IPS-18c (cell line): ENCODE measurements around the gene SLC15A2.
"Not testable (repeated sequence)": the region's sequence is repeated elsewhere in the genome, so short reads cannot be mapped to it uniquely, and the experiment has no call there.

Experiments
- H3K4me3 ChIP-seq: 2 replicates; pipeline ENCODE4 v1.7.0; 2013; ENCODE audit warnings: low read depth, mild to moderate bottlenecking, low read length, moderate library complexity; ENCODE audit not compliant: insufficient read depth
- H3K9me3 ChIP-seq: one replicate; pipeline ENCODE4 v1.6.1; 2013; ENCODE audit warnings: mild to moderate bottlenecking, low read length, moderate library complexity; ENCODE audit not compliant: control insufficient read depth, insufficient read depth

The SLC15A2 gene

DNA sequence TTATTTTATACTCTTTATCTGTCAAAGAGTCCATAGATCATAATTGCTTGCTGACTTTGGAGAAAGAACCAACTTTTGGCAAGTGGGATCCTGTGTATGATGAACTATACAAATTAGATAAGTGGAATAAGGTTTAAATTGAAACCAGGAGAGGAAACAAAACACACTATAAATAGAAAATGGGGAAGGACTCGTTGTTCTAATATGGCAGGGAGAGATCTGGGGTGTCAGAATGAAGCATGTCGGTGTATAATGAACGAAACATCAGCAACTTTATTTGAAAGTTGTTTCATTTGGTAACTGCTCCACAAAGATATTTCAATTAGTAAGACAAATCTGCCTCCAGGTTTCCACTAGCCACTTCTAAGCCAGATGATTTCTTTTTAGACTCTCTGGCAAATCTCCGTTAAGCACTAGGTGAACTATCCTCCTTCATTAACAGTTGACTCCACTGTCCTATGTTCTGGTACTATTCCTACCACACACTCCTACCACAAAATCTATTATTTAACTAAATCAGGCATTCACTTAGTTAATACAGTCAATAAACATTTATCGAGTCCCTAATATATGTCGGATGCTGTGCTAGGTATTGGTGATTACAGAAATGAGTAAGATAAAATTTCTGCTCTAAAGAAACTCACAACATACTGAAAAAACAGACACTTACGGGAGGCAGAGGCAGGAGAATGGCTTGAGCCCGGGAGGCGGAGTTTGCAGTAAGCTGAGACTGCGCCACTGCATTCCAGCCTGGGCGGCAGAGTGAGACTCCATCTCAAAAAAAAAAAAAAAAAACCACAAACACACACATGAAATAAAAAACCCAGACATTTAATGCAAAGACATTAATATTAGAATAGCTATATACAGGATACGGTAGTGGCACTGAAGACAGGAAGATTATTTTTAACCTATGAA is 20.1 kb downstream of the SLC15A2 start:
- Histone ChIP-seq H3K9me3 (no peaks in the 10 kb centered on the region), H3K4me3 (no peak overlapping the region)

DNA sequence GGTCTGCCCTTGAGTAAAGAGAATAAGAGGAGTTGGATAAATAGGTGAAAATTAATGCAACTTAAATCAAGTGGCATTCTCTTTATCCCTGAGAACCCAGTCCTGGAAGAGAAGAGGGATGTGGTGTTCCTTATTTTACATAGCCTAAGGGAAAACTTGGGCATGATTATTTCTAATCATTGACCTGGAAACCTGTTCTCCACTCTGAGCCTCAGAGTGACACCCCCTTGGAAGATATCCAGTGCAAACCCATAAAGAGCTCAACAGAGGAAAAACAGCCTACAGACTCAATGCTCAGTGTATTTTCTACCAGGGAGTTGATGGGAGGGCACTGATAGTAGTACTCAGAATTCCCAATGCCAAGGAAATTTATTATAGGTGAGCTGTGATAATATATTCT is 22.0 kb downstream of the SLC15A2 start:
- no peaks in the 10 kb centered on the region for H3K9me3 ChIP-seq

GRCh38 chr3:121918779-121919483 is 24.7 kb downstream of the SLC15A2 start:
- Histone ChIP-seq H3K9me3 (no peaks in the 10 kb centered on the region), H3K4me3 (no peak overlapping the region)

More for the DNA sequence above, 22.0 kb downstream of the SLC15A2 start:
- no peak overlapping the region for H3K4me3 ChIP-seq

- no peak overlapping the region for H3K4me3 ChIP-seq
- no peaks in the 10 kb centered on the region for H3K9me3 ChIP-seq
These were observed 30.5 kb downstream of the SLC15A2 start for GRCh38 chr3:121924734-121925133.

GRCh38 chr3:121926380-121926779 is 32.2 kb downstream of the SLC15A2 start:
- H3K9me3 ChIP-seq, result no peaks in the 10 kb centered on the region

GRCh38 chr3:121938141-121938855 is 44.1 kb downstream of the SLC15A2 start:
- not testable (repeated sequence) for H3K4me3 ChIP-seq, H3K9me3 ChIP-seq

More at GRCh38 chr3:121926380-121926779, 32.2 kb downstream of the SLC15A2 start:
- no peak overlapping the region for H3K4me3 ChIP-seq

DNA sequence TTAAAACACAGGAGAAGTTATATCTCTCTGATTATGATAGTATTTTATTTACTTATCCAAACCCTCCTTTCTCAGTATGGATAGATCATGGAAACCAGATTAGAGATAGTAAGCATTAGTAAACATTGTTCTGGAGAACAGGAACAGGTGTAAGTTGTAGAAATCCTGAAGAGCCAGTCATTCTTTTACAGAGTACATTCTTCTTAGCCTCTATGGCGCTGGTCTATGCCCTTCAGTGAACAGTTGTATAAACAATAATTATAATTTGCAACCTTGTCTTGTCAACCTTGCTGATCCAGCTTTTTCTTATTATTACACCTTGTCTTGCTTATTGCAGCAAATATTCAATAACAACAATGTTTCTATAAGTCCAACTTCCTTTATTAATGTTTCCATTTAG is 47.4 kb downstream of the SLC15A2 start:
- no peak overlapping the region for H3K4me3 ChIP-seq
- no peaks in the 10 kb centered on the region for H3K9me3 ChIP-seq

DNA sequence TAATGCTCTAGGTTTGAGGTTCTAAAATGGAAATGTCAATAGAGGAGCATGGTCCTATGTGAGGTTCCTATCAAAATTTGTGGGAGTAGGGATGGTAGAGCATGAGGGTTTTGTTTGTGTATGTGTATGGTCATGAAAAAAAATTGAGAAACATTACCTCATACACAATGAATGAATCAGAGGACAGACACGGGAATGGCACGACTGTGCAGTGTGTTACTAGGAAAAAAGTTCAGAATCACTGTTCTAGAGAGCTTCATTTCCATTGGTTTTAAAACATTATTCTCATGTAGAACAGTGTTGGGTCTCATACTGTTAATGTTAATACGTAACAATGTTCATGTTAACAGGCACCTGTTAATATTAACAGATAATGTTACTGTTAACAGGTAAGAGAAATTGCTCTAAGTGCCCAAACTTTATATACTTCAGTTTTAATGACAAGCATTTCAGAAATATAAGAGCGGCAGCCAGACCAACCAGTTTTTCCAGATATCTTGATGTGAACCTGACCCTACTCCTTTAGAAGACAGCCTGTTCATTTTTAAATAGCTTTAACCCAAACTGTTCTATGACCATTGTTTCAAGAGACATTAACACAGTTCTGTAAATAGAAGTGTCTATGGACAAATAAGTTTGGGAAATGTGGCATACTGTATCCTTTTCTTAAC is 48.0 kb downstream of the SLC15A2 start:
- Histone ChIP-seq H3K9me3 (no peaks in the 10 kb centered on the region), H3K4me3 (no peak overlapping the region)

DNA sequence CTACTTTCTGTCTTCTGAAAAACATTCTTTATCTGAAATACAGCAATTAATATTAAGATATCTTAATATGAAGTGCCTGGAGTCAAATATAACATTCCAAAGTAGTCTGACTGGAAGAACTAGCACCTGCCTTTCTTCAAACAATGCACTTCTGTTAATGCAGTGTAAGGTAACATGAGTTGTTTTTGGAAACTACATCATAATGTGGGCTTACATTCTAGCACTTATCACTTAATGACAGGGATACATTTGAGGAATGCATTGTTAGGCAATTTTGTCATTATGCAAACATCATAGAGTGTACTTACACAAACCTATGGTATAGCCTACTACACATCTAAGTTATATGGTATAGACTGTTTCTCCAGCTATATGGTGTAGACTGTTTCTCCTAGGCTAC is 49.2 kb downstream of the SLC15A2 start:
- Histone ChIP-seq H3K4me3 (no peak overlapping the region), H3K9me3 (no peaks in the 10 kb centered on the region)

- Histone ChIP-seq H3K4me3 (no peak overlapping the region), H3K9me3 (no peaks in the 10 kb centered on the region)
These were observed 54.4 kb downstream of the SLC15A2 start for GRCh38 chr3:121948641-121949040.

- no peaks in the 10 kb centered on the region for H3K9me3 ChIP-seq
- no peak overlapping the region for H3K4me3 ChIP-seq
These were observed 57.2 kb downstream of the SLC15A2 start for GRCh38 chr3:121951291-121951919.

GRCh38 chr3:121956363-121956762 is 62.2 kb downstream of the SLC15A2 start:
- H3K9me3 ChIP-seq, result no peaks in the 10 kb centered on the region
- no peak overlapping the region for H3K4me3 ChIP-seq

GRCh38 chr3:121957674-121958415 is 63.6 kb downstream of the SLC15A2 start:
- no peaks in the 10 kb centered on the region for H3K9me3 ChIP-seq
- H3K4me3 ChIP-seq, result no peak overlapping the region

DNA sequence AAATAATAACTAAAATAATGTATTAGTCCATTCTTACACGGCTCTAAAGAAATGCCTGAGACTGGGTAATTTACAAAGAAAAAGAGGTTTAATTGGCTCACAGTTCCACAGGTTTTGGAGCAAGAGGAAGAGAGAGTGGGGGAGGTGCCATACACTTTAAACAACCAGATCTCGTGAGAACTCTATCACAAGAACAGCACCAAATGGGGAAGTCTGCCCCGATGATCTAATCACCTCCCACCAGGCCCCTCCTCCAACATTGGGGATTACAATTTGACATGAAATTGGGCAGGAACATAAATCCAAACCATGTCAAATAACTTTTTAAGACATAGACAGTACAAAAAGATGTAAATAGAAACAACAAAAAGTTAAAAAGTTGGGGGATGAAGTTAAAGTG is 64.6 kb downstream of the SLC15A2 start:
- no peak overlapping the region for H3K4me3 ChIP-seq
- H3K9me3 ChIP-seq, result no peaks in the 10 kb centered on the region

DNA sequence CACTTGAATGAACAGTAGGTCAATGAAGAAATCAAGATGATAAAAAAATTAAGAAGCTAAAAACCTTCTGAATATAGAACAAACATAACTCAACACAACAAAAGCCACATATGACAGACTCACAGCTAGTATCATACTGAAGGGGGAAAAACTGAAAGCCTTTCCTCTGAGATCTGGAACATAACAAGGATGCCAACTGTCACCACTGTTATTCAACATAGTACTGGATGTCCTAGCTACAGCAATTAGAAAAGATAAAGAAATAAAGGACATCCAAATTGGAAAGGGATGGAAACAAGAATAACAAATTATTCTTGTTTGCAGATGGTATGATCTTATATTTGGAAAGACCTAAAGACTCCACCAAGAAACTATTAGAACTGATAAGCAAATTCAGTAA is 67.1 kb downstream of the SLC15A2 start:
- Histone ChIP-seq H3K9me3 (peaks cover 1% of the 10 kb centered on the region), H3K4me3 (no peak overlapping the region)

- Histone ChIP-seq H3K4me3 (no peak overlapping the region), H3K9me3 (peaks cover 2% of the 10 kb centered on the region)
These were observed 68.2 kb downstream of the SLC15A2 start for GRCh38 chr3:121962443-121962842.
